HG03045 (cell line): ENCODE results near the gene ADH4.
"Not testable (repeated sequence)": the region's sequence is repeated elsewhere in the genome, so short reads cannot be mapped to it uniquely, and the experiment has no call there.

Experiments
- ATAC-seq: cut with Tn5 transposase; IDR thresholded peaks from one replicate; pipeline ENCODE4 v1.9.1; 2021; ENCODE audit warnings: mild to moderate bottlenecking, moderate library complexity; ENCODE audit not compliant: unreplicated experiment

ADH4 gene

GRCh38 chr4:99144070-99144469 lies at the start of gene ADH4:
ADH4 (minus strand) TSS chr4:99144297; CDS start chr4:99144222, 75 bp downstream.
- no peak for ATAC-seq

- ATAC-seq, result no peak
Observed at GRCh38 chr4:99190336-99190735, 46.2 kb upstream of the ADH4 start.

- ATAC-seq, result not testable (repeated sequence)
Observed at GRCh38 chr4:99189900-99190299, 45.8 kb upstream of the ADH4 start.

GRCh38 chr4:99186029-99186428 lies 41.9 kb upstream of the ADH4 start:
- ATAC-seq, result no peak

- no peak for ATAC-seq
Observed at GRCh38 chr4:99185581-99185980, 41.5 kb upstream of the ADH4 start.

GRCh38 chr4:99180382-99181070 lies 36.4 kb upstream of the ADH4 start:
- ATAC-seq, result no peak

GRCh38 chr4:99179626-99180025 lies 35.5 kb upstream of the ADH4 start:
- ATAC-seq, result no peak

GRCh38 chr4:99179178-99179577 lies 35.1 kb upstream of the ADH4 start:
- ATAC-seq, result no peak

GRCh38 chr4:99166544-99166943 lies 22.4 kb upstream of the ADH4 start:
- ATAC-seq, result no peak

- ATAC-seq, result no peak
Observed at GRCh38 chr4:99165978-99166377, 21.9 kb upstream of the ADH4 start.

GRCh38 chr4:99161373-99162099 lies 17.4 kb upstream of the ADH4 start:
- no peak for ATAC-seq

- no peak for ATAC-seq
Observed at GRCh38 chr4:99159699-99160098, 15.6 kb upstream of the ADH4 start.

- no peak for ATAC-seq
Observed at GRCh38 chr4:99157478-99157935, 13.4 kb upstream of the ADH4 start.

GRCh38 chr4:99156992-99157391 lies 12.9 kb upstream of the ADH4 start:
- no peak for ATAC-seq

GRCh38 chr4:99154658-99155342 lies 10.7 kb upstream of the ADH4 start:
- no peak for ATAC-seq

GRCh38 chr4:99151995-99152394 lies 7.9 kb upstream of the ADH4 start:
- ATAC-seq, result no peak

GRCh38 chr4:99151452-99151851 lies 7.4 kb upstream of the ADH4 start:
- no peak for ATAC-seq

- no peak for ATAC-seq
Observed at GRCh38 chr4:99149426-99150019, 5.4 kb upstream of the ADH4 start.

- ATAC-seq, result no peak
Observed at GRCh38 chr4:99148550-99148949, 4.5 kb upstream of the ADH4 start.

- no peak for ATAC-seq
Observed at GRCh38 chr4:99144587-99144986, 490 bp upstream of the ADH4 start.

GRCh38 chr4:99136329-99136728 lies 7.8 kb downstream of the ADH4 start:
- no peak for ATAC-seq
